Endothelial cell of umbilical vein (primary cell): ENCODE measurements around the gene KLHL1. TPM values are rescaled to one million over a fixed set of nuclear protein-coding genes. Genes with fewer than 3 reads are reported as not detected.

Source experiments
- BruUV-seq: library from RNA; stranded (reverse); fragments of 400-500 nt; replicated peaks from 2 replicates; lab custom pipeline; 2021; lab: Mats Ljungman, UMichigan
- CTCF ChIA-PET: fragments of 300-600, 350-600 bp; sonication (Branson Sonifier 250); formaldehyde crosslinking; loops from one replicate; lab custom pipeline; 2021; ENCODE audit warnings: antibody characterized with exemption, inconsistent platforms; lab: Charles Lee
- POLR2A ChIA-PET: fragments of 300-600, 350-600 bp; sonication (Branson Sonifier 250); formaldehyde crosslinking; loops from one replicate; lab custom pipeline; 2021; ENCODE audit warnings: antibody characterized with exemption, inconsistent platforms; lab: Charles Lee
- DNase-seq: peaks from one replicate; pipeline ENCODE4 v3.0.0-alpha.2; 2011; ENCODE audit warnings: low read depth, low spot score
- FAIRE-seq: peaks from 2 replicates; lab custom pipeline; 2011; peaks lifted over from hg19 to GRCh38; lab: Jason Lieb, UNC
- H2AFZ ChIP-seq: 2 replicates; pipeline ENCODE4 v1.6.0; 2012; ENCODE audit warnings: low read depth, low read length, control low read depth, inconsistent platforms
- H3K27ac ChIP-seq: 2 replicates; pipeline ENCODE4 v1.5.1; 2011; ENCODE audit warnings: low read depth, mild to moderate bottlenecking, control low read depth, low read length, moderate library complexity; ENCODE audit not compliant: insufficient read depth
- H3K27me3 ChIP-seq, 2 experiments: 2 replicates each; pipeline versions ENCODE4 v1.6.0 to v1.6.1; 2011; ENCODE audit warnings: low read length in 2 of 2, mixed read lengths in 1 of 2; ENCODE audit not compliant: control insufficient read depth in 2 of 2, insufficient read depth in 2 of 2
- H3K36me3 ChIP-seq, 2 experiments: 2 replicates in 1 of 2; 3 replicates in 1 of 2; pipeline ENCODE4 v1.5.1; 2011; ENCODE audit warnings: low read length in 2 of 2, mild to moderate bottlenecking in 1 of 2, moderate library complexity in 1 of 2; ENCODE audit not compliant: control insufficient read depth in 2 of 2, insufficient read depth in 2 of 2; ENCODE audit errors: extremely low read depth in 1 of 2
- H3K4me1 ChIP-seq: 3 replicates; pipeline ENCODE4 v1.5.1; 2011; ENCODE audit warnings: mild to moderate bottlenecking, low read length; ENCODE audit not compliant: control insufficient read depth, insufficient read depth; ENCODE audit errors: extremely low read depth
- H3K4me2 ChIP-seq: 2 replicates; pipeline ENCODE4 v1.6.1; 2011; ENCODE audit warnings: low read length, control low read depth, mixed read lengths; ENCODE audit not compliant: insufficient read depth
- H3K4me3 ChIP-seq, 3 experiments: fragments of 200-600 bp in 1 of 3; sonication (generic), shearing (Covaris generic) in 1 of 3; replicated peaks in 1 of 3; 2 replicates each; pipeline ENCODE4 v1.5.1; 2011 to 2016; ENCODE audit warnings: control low read depth in 3 of 3, low read length in 3 of 3, mild to moderate bottlenecking in 2 of 3, inconsistent platforms in 1 of 3, low read depth in 1 of 3, moderate library complexity in 1 of 3; ENCODE audit not compliant: insufficient read depth in 1 of 3
- H3K79me2 ChIP-seq: 2 replicates; pipeline ENCODE4 v1.6.0; 2012; ENCODE audit warnings: low read length, inconsistent platforms; ENCODE audit not compliant: control insufficient read depth, insufficient read depth
- H3K9ac ChIP-seq: replicated peaks from 2 replicates; pipeline ENCODE3; 2011; ENCODE audit warnings: low read length, control low read depth; ENCODE audit not compliant: insufficient read depth; ENCODE audit errors: extremely low read depth
- H3K9me1 ChIP-seq: replicated peaks from 3 replicates; pipeline ENCODE4 v1.6.0; 2011; ENCODE audit warnings: mild to moderate bottlenecking, low read length; ENCODE audit not compliant: control insufficient read depth, insufficient read depth; ENCODE audit errors: extremely low read depth
- H3K9me3 ChIP-seq: replicated peaks from 2 replicates; pipeline ENCODE4 v1.5.1; 2012; ENCODE audit warnings: low read length, inconsistent platforms; ENCODE audit not compliant: control insufficient read depth, insufficient read depth
- H4K20me1 ChIP-seq: replicated peaks from 2 replicates; pipeline ENCODE3; 2011; ENCODE audit warnings: mild to moderate bottlenecking, low read length; ENCODE audit not compliant: control insufficient read depth, insufficient read depth; ENCODE audit errors: extremely low read depth
- EZH2 ChIP-seq: IDR thresholded peaks from 2 replicates; pipeline ENCODE4 v1.6.1; 2012; ENCODE audit warnings: borderline replicate concordance, low read depth, mild to moderate bottlenecking, moderate library complexity, low read length, inconsistent platforms; ENCODE audit not compliant: severe bottlenecking
- FOS ChIP-seq: IDR thresholded peaks from 2 replicates; pipeline ENCODE4 v1.6.1; 2011; ENCODE audit warnings: mild to moderate bottlenecking, low read length, moderate library complexity, borderline replicate concordance; ENCODE audit not compliant: insufficient read depth
- GATA2 ChIP-seq: IDR thresholded peaks from 2 replicates; pipeline ENCODE4 v1.7.0; 2011; ENCODE audit warnings: low read depth, mild to moderate bottlenecking, moderate library complexity, mixed read lengths, low read length; ENCODE audit not compliant: insufficient read length, insufficient read depth
- JUN ChIP-seq: IDR thresholded peaks from 2 replicates; pipeline ENCODE4 v1.6.1; 2011; ENCODE audit warnings: borderline replicate concordance, low read depth; ENCODE audit not compliant: insufficient read length, insufficient read depth
- MYC ChIP-seq: IDR thresholded peaks from one replicate; pipeline ENCODE4 v1.6.1; 2011; ENCODE audit warnings: mild to moderate bottlenecking, low read depth, low read length
- POLR2A ChIP-seq: IDR thresholded peaks from 2 replicates; pipeline ENCODE4 v1.6.1; 2012; ENCODE audit warnings: low read depth, mild to moderate bottlenecking, control low read depth, low read length
- POLR2AphosphoS5 ChIP-seq: IDR thresholded peaks from 2 replicates; pipeline ENCODE4 v1.6.1; 2012; ENCODE audit warnings: low read depth, mild to moderate bottlenecking, control low read depth, low read length, moderate library complexity; ENCODE audit not compliant: insufficient read depth
- dilution Hi-C: fragments of 300-500 bp; cut with MboI; formaldehyde crosslinking; loops from one replicate; pipeline ENCODE4 v1.15.0; 2019; ENCODE audit warnings: low sequenced_read_pairs; ENCODE audit not compliant: extremely low pct_ligation_motif_present
- intact Hi-C: fragments of 100-400 bp; cut with micrococcal nuclease; formaldehyde crosslinking; loops from one replicate; pipeline ENCODE4 v1.10.0; 2022
- polyA plus RNA-seq, 4 experiments: library from polyadenylated mRNA; depleted of rRNA in 3 of 4; stranded (reverse) in 3 of 4; unstranded in 1 of 4; fragments of >200 nt; gene quantifications; 2 replicates each; pipeline versions ENCODE4 v1.2.1 to v1.2.3, GENCODE V29; 2011 to 2012; ENCODE audit warnings: missing spikeins in 1 of 4
- total RNA-seq: library from RNA; stranded (reverse); gene quantifications from 2 replicates; pipeline ENCODE4 v1.2.3, GENCODE V29; 2021
- TF ChIP-seq, protein P1 (sequence below), 2 donors: IDR thresholded peaks; 1 replicate in 1 of 2; 2 replicates in 1 of 2; pipeline ENCODE4 v1.5.1; 2011; ENCODE audit warnings: low read length in 2 of 2, mild to moderate bottlenecking in 2 of 2, moderate library complexity in 2 of 2, control low read depth in 1 of 2, inconsistent platforms in 1 of 2, low read depth in 1 of 2; ENCODE audit not compliant: insufficient read depth in 1 of 2; ENCODE audit errors: extremely low read depth in 1 of 2
- TF ChIP-seq, protein P2 (sequence below): IDR thresholded peaks from 2 replicates; pipeline ENCODE4 v1.6.1; 2011; ENCODE audit not compliant: insufficient read depth, insufficient read length

The KLHL1 gene
- total and polyA plus RNA-seq, 2 donors (not counting 3 experiments of a cell fraction or from before 2014, with no cell fraction given), result not detected

DNA sequence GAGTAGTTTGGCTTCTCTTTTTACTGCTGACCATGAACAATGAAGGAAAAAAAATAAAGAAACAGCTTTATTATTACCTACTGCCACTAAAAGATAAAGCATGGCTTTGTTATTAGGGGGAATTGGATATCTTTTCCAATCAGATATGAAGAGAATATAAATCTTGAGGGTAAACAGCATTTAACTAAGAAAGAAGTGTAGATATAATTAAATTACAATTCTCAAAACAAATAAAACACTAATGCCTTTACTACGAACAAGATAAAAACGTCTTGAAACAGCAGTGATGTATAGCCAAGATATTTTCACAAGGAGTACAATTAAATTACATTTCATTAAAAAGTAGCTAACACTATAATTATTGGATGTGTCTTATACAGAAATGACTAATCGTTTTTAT lies 426.5 kb downstream of the KLHL1 start:
- ChIA-PET POLR2A (no interaction called here), CTCF (no interaction called here)
- intact Hi-C loops, result no loop called here
- no TSS peak for BruUV-seq
- dilution Hi-C loops, result no loop called here
- Histone ChIP-seq H3K36me3 (no peaks in the 10 kb centered on the region), H3K79me2 (no peaks in the 10 kb centered on the region), H3K4me2 (no peak overlapping the region), H3K4me1 (no peaks in the 10 kb centered on the region), H3K9ac (no peak overlapping the region), H3K9me3 (no peaks in the 10 kb centered on the region), H4K20me1 (no peaks in the 10 kb centered on the region), H3K4me3 (no peak overlapping the region), H2AFZ (no peak overlapping the region), H3K27ac (no peak overlapping the region), H3K9me1 (no peaks in the 10 kb centered on the region), H3K27me3 (no peaks in the 10 kb centered on the region)
- DNase-seq (no peak), FAIRE-seq (no peak)
- TF ChIP-seq, protein P1, sequence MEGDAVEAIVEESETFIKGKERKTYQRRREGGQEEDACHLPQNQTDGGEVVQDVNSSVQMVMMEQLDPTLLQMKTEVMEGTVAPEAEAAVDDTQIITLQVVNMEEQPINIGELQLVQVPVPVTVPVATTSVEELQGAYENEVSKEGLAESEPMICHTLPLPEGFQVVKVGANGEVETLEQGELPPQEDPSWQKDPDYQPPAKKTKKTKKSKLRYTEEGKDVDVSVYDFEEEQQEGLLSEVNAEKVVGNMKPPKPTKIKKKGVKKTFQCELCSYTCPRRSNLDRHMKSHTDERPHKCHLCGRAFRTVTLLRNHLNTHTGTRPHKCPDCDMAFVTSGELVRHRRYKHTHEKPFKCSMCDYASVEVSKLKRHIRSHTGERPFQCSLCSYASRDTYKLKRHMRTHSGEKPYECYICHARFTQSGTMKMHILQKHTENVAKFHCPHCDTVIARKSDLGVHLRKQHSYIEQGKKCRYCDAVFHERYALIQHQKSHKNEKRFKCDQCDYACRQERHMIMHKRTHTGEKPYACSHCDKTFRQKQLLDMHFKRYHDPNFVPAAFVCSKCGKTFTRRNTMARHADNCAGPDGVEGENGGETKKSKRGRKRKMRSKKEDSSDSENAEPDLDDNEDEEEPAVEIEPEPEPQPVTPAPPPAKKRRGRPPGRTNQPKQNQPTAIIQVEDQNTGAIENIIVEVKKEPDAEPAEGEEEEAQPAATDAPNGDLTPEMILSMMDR (IDR thresholded peaks at IDR 0.05; ENCODE audit: extremely low read depth in 1 of 2, insufficient read depth in 1 of 2, low read depth in 1 of 2, low read length in 2 of 2), result no peak
- no peak for TF ChIP-seq EZH2
- TF ChIP-seq POLR2AphosphoS5, result no peak
- TF ChIP-seq MYC, result no peak
- TF ChIP-seq FOS, result no peak
- TF ChIP-seq, protein P2, sequence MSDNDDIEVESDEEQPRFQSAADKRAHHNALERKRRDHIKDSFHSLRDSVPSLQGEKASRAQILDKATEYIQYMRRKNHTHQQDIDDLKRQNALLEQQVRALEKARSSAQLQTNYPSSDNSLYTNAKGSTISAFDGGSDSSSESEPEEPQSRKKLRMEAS, result no peak
- no peak for TF ChIP-seq GATA2
- no peak for TF ChIP-seq POLR2A
- TF ChIP-seq JUN, result no peak
